HL-60/S4 treated with retinoic acid at 250 ng/mL for 4 days and 3 days (cell line): ENCODE results near the gene MORN1.

Source experiments
- in situ Hi-C: fragments of 300-500 bp; cut with MboI; formaldehyde crosslinking; loops from 2 replicates; pipeline ENCODE4 v1.7.0; 2022; ENCODE audit warnings: low sequenced_read_pairs

MORN1 gene

DNA sequence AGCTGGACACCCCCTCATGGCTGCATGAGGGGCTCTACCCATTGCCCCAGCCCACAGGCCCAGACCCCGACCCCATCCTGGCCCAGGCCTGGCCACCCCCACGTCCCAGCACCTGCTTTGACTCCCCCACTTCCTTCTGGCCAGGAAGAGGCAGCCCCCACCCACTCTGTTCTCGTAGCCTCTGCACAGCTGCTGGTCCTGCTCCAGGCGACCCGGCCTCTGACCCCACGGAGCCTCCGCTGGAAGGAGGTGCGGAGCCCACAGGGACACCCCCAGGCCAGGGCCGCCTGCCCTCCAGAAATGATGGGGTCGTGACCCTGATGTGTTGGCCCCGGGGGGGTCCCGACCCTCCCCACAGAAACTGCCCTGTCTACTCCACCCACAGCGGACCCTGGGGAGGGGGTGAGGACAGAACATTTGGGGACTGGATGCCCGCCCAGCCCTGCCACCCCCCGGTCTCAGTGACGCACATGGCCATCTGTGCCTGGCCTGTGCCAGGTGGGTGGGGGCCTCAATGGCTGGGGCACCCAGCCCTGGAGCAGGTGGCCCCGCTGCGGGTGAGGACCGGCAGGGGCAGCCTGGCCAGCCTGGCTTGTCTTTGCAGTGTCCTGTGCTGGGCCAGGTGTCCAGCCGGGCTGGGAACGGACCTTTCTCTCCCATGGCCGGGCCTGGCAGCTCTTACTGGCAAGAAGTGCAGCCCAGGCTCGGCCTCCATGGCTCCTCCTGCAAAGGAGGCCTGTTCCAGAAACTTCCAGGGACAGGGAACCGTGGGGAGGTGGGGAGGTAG, 78.6 kb downstream of the MORN1 start:
- in situ Hi-C loops = no loop called here

- in situ Hi-C loops = no loop called here
These were observed 79.2 kb downstream of the MORN1 start for GRCh38 chr1:2312160-2312514.

DNA sequence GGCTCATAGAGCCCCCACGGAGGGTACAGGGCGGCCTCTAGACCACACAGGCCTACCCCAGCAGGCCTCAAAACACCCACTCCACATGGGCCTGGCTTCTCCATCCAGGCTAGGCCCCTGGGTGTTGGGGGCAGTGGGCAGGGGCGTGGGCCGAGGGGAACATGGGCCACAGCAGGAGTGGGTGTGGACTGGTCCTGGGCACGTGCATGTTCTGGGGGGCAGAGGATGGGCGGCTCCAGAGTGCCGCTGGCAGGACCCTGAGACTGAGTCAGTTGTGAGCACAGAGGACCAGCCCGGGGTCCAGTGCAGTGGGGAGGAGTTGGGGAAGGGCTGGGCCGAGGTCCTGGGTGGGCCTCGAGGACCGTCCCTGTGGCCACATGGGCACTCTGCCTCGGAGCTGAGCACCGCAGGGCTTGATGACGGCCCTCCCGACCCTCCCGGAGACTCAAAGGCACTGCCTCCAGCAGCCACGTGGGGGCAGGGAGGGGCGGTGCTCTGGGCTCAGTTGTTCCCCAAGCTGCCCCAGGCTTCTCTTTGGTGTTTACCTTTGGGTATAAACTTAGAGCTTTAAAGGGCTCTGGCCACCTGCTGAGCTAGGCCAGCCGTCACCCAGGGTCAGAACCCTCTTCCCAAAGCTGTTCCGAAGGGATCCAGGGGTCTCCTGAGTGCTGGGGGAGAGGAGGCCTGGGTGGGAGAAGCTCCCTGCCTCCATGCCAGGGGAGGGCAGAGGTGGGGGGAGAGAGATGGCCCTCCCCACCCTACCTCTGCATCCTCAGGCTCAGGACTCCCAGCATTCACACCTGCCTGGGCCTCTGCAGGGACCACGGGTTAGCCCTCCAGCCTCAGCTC, 79.9 kb downstream of the MORN1 start:
- in situ Hi-C loops = no loop called here

DNA sequence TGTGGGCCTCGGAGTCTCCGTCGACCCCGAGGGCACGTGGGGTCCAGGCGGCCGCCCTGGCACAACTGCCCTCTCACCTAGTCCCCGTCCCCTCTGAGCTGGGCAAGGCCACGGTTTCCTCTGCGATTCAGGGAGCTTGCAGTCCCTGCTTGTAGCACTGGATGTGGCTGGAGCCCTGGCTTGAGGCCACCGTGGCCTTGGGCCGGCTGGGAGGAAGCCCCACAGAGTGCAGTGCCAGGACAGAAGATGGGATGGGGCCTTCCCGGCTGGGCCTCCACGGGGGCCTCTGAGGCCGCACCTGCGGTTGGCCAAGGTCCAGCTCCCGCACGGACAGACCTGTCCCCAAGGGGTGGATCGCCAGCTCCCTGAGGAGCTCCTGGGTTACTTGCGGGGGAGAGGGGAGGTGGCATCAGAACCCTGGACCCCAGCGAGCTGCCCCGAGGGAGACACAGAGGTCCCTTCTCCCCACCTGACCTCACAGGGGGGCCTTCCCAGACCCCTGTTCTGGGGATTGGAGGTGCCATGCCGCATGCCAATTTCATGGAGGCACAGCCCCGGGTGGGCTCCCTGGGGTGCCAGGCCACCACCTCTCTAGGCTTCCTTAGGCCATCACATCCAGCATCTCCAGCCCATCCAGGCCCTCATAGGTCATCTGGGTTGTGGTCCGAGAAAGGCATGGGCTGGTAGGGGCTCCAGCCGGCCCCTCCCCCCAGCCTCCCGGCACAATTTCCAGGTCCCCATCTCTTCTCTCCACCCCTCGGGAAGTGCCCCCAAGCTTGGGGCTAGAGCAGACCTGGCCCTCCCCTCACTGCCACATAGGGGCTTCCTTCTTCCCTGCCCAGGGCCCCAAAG, 80.8 kb downstream of the MORN1 start:
- in situ Hi-C loops = no loop called here

- in situ Hi-C loops = no loop called here
These were observed 82.5 kb downstream of the MORN1 start for GRCh38 chr1:2308844-2309243.

DNA sequence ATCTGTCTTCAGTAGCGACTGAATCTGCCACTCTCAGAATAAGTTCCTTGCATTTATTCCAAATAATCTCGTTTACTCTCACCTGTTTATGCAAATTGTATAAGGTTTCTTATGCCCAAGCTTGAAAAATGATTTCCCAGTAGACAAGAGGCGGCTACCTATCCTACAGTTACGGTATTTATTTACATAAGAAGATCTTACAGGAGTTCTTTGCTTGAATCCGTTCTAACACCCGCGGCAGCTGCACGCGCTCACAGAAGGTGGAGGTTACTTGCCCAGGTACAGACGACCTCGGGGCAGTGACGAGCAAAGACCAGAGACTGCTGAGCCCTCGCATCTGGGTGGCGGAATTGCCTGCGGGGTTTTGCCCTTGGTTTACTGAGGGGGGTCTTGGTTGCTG, 83.4 kb downstream of the MORN1 start:
- in situ Hi-C loops = no loop called here

DNA sequence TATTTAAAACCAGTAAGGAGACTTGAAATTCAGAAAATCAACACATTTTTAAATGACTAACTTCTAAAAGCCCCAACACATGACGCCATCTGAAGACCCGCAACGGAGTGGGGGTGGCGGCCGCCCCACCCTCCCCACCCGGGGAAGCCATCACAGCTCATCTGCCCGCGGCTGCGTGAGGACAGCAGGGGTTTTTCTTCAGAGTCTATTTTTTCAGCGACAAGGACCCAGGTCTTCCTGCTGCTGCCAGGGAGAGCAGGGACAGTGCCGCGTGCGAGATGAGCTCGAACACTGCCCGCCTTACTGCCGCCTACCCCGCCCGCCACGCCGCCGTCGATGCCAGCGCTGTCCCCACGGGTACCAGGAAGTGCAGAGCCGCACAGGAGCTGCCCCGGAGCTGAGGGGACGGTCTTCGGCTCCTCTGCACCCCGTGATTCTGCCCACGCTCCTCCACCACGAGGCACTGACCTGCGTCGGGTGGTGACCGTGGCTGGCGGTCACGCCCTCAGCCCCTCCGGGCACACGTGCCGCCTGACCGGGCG, 84.2 kb downstream of the MORN1 start:
- in situ Hi-C loops = no loop called here

- in situ Hi-C loops = no loop called here
These were observed 85.0 kb downstream of the MORN1 start for GRCh38 chr1:2306151-2306978.

- in situ Hi-C loops = no loop called here
These were observed 86.3 kb downstream of the MORN1 start for GRCh38 chr1:2304921-2305681.

DNA sequence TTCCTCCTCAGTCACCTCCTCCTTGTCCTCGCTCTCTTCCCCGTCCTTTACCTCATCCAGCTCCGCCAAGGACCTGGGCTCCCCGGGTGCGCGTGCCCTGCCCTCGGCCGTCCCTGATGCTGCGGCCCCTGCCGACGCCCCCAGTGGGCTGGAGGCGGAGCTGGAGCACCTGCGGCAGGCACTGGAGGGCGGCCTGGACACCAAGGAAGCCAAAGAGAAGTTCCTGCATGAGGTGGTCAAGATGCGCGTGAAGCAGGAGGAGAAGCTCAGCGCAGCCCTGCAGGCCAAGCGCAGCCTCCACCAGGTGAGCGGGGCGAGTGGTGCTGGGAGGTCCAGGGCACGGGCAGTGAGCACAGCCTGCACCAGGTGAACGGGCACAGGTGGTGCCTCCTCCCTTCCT, 87.1 kb downstream of the MORN1 start:
- in situ Hi-C loops = no loop called here

- in situ Hi-C loops = no loop called here
These were observed 87.6 kb downstream of the MORN1 start for GRCh38 chr1:2303781-2304180.

GRCh38 chr1:2303016-2303775, 88.2 kb downstream of the MORN1 start:
- in situ Hi-C loops = no loop called here

- in situ Hi-C loops = no loop called here
These were observed 88.9 kb downstream of the MORN1 start for GRCh38 chr1:2302292-2302925.

DNA sequence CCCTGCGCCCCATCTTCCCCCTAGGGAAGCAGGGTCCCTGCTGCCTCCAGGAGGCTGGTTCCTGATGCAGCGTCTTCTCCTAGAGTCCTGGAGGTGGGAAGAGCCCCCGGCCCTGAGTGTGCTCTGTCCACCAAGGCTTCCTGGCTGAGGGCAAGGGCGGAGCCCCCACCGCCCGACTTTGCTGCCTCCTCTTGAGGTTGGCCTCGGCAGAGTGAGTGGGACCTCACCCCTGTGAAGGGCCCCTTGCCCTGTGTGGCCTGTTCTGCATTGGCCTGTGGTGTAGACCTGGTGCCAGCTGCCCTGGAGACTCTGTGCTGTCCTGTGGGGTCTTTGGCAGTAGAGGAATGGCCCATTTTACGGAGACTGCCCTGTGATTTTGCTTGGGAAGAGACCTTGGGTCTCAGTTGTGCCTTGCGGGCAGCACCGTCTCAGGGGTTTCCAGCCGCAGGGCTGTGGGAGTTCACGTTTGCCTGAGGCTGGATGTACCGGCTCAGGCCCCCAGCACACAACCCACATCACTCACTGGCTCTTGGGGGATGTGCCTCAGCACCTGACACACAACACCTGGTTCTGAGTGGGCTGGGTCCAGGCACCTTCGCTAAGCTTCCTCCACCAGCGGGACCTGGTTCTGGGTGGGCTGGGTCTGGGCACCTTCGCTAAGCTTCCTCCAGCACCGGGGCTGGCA, 89.6 kb downstream of the MORN1 start:
- in situ Hi-C loops = no loop called here

- in situ Hi-C loops = no loop called here
These were observed 90.3 kb downstream of the MORN1 start for GRCh38 chr1:2300851-2301606.

- in situ Hi-C loops = no loop called here
These were observed 91.2 kb downstream of the MORN1 start for GRCh38 chr1:2300004-2300771.
